OCI-LY1 (cell line): ENCODE measurements around the gene SZT2.
"Not testable (repeated sequence)": the region's sequence is repeated elsewhere in the genome, so short reads cannot be mapped to it uniquely, and the experiment has no call there.

Experiments used
- H2AFZ ChIP-seq: fragments of 200-600 bp; sonication (generic), shearing (Covaris generic); 2 replicates; pipeline ENCODE4 v1.6.0; 2014; ENCODE audit warnings: antibody characterized with exemption, mild to moderate bottlenecking, low read length
- H3F3A ChIP-seq: fragments of 200-600 bp; sonication (generic), shearing (Covaris generic); 2 replicates; pipeline ENCODE4 v1.6.0; 2014; ENCODE audit warnings: mild to moderate bottlenecking, antibody characterized with exemption, low read length, moderate library complexity; ENCODE audit not compliant: insufficient read depth
- H3K27ac ChIP-seq: fragments of 200-600 bp; sonication (generic); 2 replicates; pipeline ENCODE4 v1.5.1; 2014; ENCODE audit warnings: low read length, mixed run types, mild to moderate bottlenecking, low read depth; ENCODE audit not compliant: poor library complexity, severe bottlenecking
- H3K27me3 ChIP-seq: fragments of 200-600 bp; sonication (generic); 2 replicates; pipeline ENCODE4 v1.6.0; 2014; ENCODE audit warnings: antibody characterized with exemption, mild to moderate bottlenecking, low read length, moderate library complexity; ENCODE audit not compliant: insufficient read depth
- H3K36me3 ChIP-seq: fragments of 200-600 bp; sonication (generic); 2 replicates; pipeline ENCODE4 v1.6.1; 2014; ENCODE audit warnings: mild to moderate bottlenecking, antibody characterized with exemption, low read length, moderate library complexity, mixed read lengths; ENCODE audit not compliant: insufficient read depth
- H3K4me1 ChIP-seq: fragments of 200-600 bp; sonication (generic); 2 replicates; pipeline ENCODE4 v1.5.1; 2014; ENCODE audit warnings: mild to moderate bottlenecking, low read length, moderate library complexity; ENCODE audit not compliant: insufficient read depth, severe bottlenecking
- H3K4me2 ChIP-seq: fragments of 200-600 bp; sonication (generic), shearing (Covaris generic); 2 replicates; pipeline ENCODE4 v1.6.1; 2014; ENCODE audit warnings: low read length
- H3K4me3 ChIP-seq: fragments of 200-600 bp; sonication (generic); 2 replicates; pipeline ENCODE4 v1.5.1; 2014; ENCODE audit warnings: low read length, low read depth, mild to moderate bottlenecking, mixed read lengths; ENCODE audit not compliant: poor library complexity, severe bottlenecking
- H3K79me2 ChIP-seq: fragments of 200-600 bp; shearing (Covaris generic); 2 replicates; pipeline ENCODE4 v1.6.1; 2016; ENCODE audit warnings: mixed run types, low read length, mixed read lengths; ENCODE audit not compliant: insufficient read depth
- H3K9ac ChIP-seq: fragments of 200-600 bp; sonication (generic), shearing (Covaris generic); 2 replicates; pipeline ENCODE4 v1.6.1; 2014; ENCODE audit warnings: mild to moderate bottlenecking, low read length, mixed read lengths
- H3K9me2 ChIP-seq: fragments of 200-600 bp; sonication (generic), shearing (Covaris generic); 2 replicates; pipeline ENCODE4 v1.6.1; 2014; ENCODE audit warnings: low read depth, mild to moderate bottlenecking, low read length, mixed read lengths
- H3K9me3 ChIP-seq: fragments of 200-600 bp; shearing (Covaris generic); 2 replicates; pipeline ENCODE4 v1.6.1; 2014; ENCODE audit warnings: low read length, mixed read lengths
- H4K20me1 ChIP-seq: fragments of 200-600 bp; sonication (generic), shearing (Covaris generic); 2 replicates; pipeline ENCODE4 v1.6.0; 2016; ENCODE audit warnings: mild to moderate bottlenecking, low read length; ENCODE audit not compliant: insufficient read depth
- CTCF ChIP-seq: fragments of 200-600 bp; sonication (generic), shearing (Covaris generic); IDR thresholded peaks from 2 replicates; pipeline ENCODE4 v1.5.1; 2017; ENCODE audit warnings: mild to moderate bottlenecking, antibody characterized with exemption, low read length, moderate library complexity, mixed read lengths
- EZH2 ChIP-seq: fragments of 200-600 bp; sonication (generic), shearing (Covaris generic); IDR thresholded peaks from 2 replicates; pipeline ENCODE4 v1.8.0; 2017; ENCODE audit warnings: borderline replicate concordance, mixed run types, mild to moderate bottlenecking, antibody characterized with exemption, low read length, moderate library complexity, mixed read lengths

Gene SZT2

GRCh38 chr1:43469932-43470331 is 80.2 kb downstream of the SZT2 start:
- H3K27ac ChIP-seq = no peak overlapping the region
- no peak for TF ChIP-seq EZH2
- no peak for TF ChIP-seq CTCF
- no peak overlapping the region for H2AFZ ChIP-seq
- H3K9me3 ChIP-seq = no peaks in the 10 kb centered on the region
- no peaks in the 10 kb centered on the region for H3K36me3 ChIP-seq
- H3K27me3 ChIP-seq = peaks cover 10% of the 10 kb centered on the region; the same call in 1 of the 2 replicates
- H3K4me3 ChIP-seq = no peak overlapping the region
- H3K4me2 ChIP-seq = no peak overlapping the region
- H3F3A ChIP-seq = no peaks in the 10 kb centered on the region
- no peaks in the 10 kb centered on the region for H3K9me2 ChIP-seq
- no peak overlapping the region for H3K9ac ChIP-seq
- no peaks in the 10 kb centered on the region for H3K4me1 ChIP-seq
- no peaks in the 10 kb centered on the region for H3K79me2 ChIP-seq
- H4K20me1 ChIP-seq = no peaks in the 10 kb centered on the region

GRCh38 chr1:43472087-43472462 is 82.4 kb downstream of the SZT2 start:
- Histone ChIP-seq H3K4me1 (no peaks in the 10 kb centered on the region), H3K9ac (no peak overlapping the region)

GRCh38 chr1:43472463-43473151 is 82.9 kb downstream of the SZT2 start:
- H3K79me2 ChIP-seq, H3K36me3 ChIP-seq, H3K9me3 ChIP-seq, H2AFZ ChIP-seq, H3F3A ChIP-seq, H3K4me2 ChIP-seq, H3K9me2 ChIP-seq, H3K27me3 ChIP-seq, H3K4me3 ChIP-seq, H3K27ac ChIP-seq, H4K20me1 ChIP-seq, H3K4me1 ChIP-seq, H3K9ac ChIP-seq: not testable (repeated sequence)

More at GRCh38 chr1:43472087-43472462, 82.4 kb downstream of the SZT2 start:
- Histone ChIP-seq H3K9me3 (no peaks in the 10 kb centered on the region), H3K27me3 (no peaks in the 10 kb centered on the region), H3K27ac (no peak overlapping the region), H2AFZ (no peak overlapping the region), H4K20me1 (no peaks in the 10 kb centered on the region), H3K36me3 (no peaks in the 10 kb centered on the region), H3K4me3 (no peak overlapping the region), H3K9me2 (no peaks in the 10 kb centered on the region), H3K79me2 (no peaks in the 10 kb centered on the region), H3K4me2 (no peak overlapping the region), H3F3A (no peaks in the 10 kb centered on the region)
- no peak for TF ChIP-seq CTCF
- TF ChIP-seq EZH2 = no peak

- Histone ChIP-seq H3K9me2 (no peaks in the 10 kb centered on the region), H3K4me2 (no peak overlapping the region), H3K36me3 (no peaks in the 10 kb centered on the region), H3K27ac (no peak overlapping the region), H4K20me1 (no peaks in the 10 kb centered on the region), H3K4me1 (no peaks in the 10 kb centered on the region), H2AFZ (no peak overlapping the region), H3K9ac (no peak overlapping the region), H3K27me3 (no peaks in the 10 kb centered on the region), H3F3A (no peaks in the 10 kb centered on the region), H3K79me2 (no peaks in the 10 kb centered on the region), H3K4me3 (no peak overlapping the region), H3K9me3 (0 out of 2 replicates have a peak, but pooled peaks cover 3% of the 10 kb centered on the region)
- TF ChIP-seq CTCF (no peak), EZH2 (no peak)
These were observed 83.8 kb downstream of the SZT2 start for GRCh38 chr1:43473463-43473862.

- not testable (repeated sequence) for H3K4me1 ChIP-seq, H3K36me3 ChIP-seq, H4K20me1 ChIP-seq, H3K9me2 ChIP-seq, H2AFZ ChIP-seq, H3F3A ChIP-seq, H3K79me2 ChIP-seq, H3K9ac ChIP-seq, H3K4me2 ChIP-seq, H3K27ac ChIP-seq, H3K27me3 ChIP-seq, H3K9me3 ChIP-seq, H3K4me3 ChIP-seq
These were observed 86.1 kb downstream of the SZT2 start for GRCh38 chr1:43475611-43476401.
